Liver (tissue), 3 donors: Measurements from ENCODE around the gene PRAMEF5.
"Not testable (repeated sequence)": the region's sequence is repeated elsewhere in the genome, so short reads cannot be mapped to it uniquely, and the experiment has no call there.

Experiments
- CTCF ChIP-seq: fragments of 150-350 bp; IDR thresholded peaks from 2 replicates; pipeline ENCODE4 v1.5.1; 2017; ENCODE audit warnings: improper control_type of control experiment, low read depth, low read length; ENCODE audit not compliant: missing input control
- JUND ChIP-seq, 2 donors: IDR thresholded peaks; 2 replicates each; pipeline ENCODE4 v1.6.1; 2016; ENCODE audit warnings: antibody characterized with exemption in 2 of 2
- RAD21 ChIP-seq, 2 donors: IDR thresholded peaks; 2 replicates each; pipeline ENCODE4 v1.6.1; 2016; ENCODE audit warnings: antibody characterized with exemption in 2 of 2, mild to moderate bottlenecking in 2 of 2
- RXRA ChIP-seq, 2 donors: IDR thresholded peaks; 2 replicates each; pipeline ENCODE4 v1.6.1; 2017 to 2018; ENCODE audit warnings: antibody characterized with exemption in 2 of 2, mild to moderate bottlenecking in 1 of 2
- SP1 ChIP-seq: IDR thresholded peaks from 2 replicates; pipeline ENCODE4 v1.6.1; 2018; ENCODE audit warnings: antibody characterized with exemption, mild to moderate bottlenecking
- TF ChIP-seq, protein P1 (sequence below): IDR thresholded peaks from 2 replicates; pipeline ENCODE4 v1.6.1; 2016; ENCODE audit warnings: antibody characterized with exemption, mild to moderate bottlenecking
- donor health status: healthy.
- donor health status: healthy.

- not testable (repeated sequence) for TF ChIP-seq JUND (IDR thresholded peaks at IDR 0.05); CTCF; RXRA (IDR thresholded peaks at IDR 0.05); RAD21 (IDR thresholded peaks at IDR 0.05); SP1
- TF ChIP-seq, protein P1, sequence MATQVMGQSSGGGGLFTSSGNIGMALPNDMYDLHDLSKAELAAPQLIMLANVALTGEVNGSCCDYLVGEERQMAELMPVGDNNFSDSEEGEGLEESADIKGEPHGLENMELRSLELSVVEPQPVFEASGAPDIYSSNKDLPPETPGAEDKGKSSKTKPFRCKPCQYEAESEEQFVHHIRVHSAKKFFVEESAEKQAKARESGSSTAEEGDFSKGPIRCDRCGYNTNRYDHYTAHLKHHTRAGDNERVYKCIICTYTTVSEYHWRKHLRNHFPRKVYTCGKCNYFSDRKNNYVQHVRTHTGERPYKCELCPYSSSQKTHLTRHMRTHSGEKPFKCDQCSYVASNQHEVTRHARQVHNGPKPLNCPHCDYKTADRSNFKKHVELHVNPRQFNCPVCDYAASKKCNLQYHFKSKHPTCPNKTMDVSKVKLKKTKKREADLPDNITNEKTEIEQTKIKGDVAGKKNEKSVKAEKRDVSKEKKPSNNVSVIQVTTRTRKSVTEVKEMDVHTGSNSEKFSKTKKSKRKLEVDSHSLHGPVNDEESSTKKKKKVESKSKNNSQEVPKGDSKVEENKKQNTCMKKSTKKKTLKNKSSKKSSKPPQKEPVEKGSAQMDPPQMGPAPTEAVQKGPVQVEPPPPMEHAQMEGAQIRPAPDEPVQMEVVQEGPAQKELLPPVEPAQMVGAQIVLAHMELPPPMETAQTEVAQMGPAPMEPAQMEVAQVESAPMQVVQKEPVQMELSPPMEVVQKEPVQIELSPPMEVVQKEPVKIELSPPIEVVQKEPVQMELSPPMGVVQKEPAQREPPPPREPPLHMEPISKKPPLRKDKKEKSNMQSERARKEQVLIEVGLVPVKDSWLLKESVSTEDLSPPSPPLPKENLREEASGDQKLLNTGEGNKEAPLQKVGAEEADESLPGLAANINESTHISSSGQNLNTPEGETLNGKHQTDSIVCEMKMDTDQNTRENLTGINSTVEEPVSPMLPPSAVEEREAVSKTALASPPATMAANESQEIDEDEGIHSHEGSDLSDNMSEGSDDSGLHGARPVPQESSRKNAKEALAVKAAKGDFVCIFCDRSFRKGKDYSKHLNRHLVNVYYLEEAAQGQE, result not testable (repeated sequence)
Observed at GRCh38 chr1:13245841-13246553, 8.0 kb upstream of the PRAMEF5 start.
